GM23338 (cell line): ENCODE data around the gene MED9. TPM values are rescaled to one million over a fixed set of nuclear protein-coding genes. Genes with fewer than 3 reads are reported as not detected.

ENCODE experiments used
- ATAC-seq: fragments of 200-7000 bp; cut with Tn5 transposase; 3 replicates; pipeline ENCODE4 v1.9.1; 2020
- DNase-seq: peaks from one replicate; pipeline ENCODE4 v3.0.0-alpha.2; 2015; ENCODE audit warnings: low spot score
- H2AFZ ChIP-seq: fragments of 200-600 bp; sonication (generic); 2 replicates; pipeline ENCODE4 v1.8.0; 2016; ENCODE audit warnings: antibody characterized with exemption, mild to moderate bottlenecking, moderate library complexity
- H3F3A ChIP-seq: fragments of 200-600 bp; sonication (generic); replicated peaks from 2 replicates; pipeline ENCODE4 v1.8.0; 2017; ENCODE audit warnings: antibody characterized with exemption, mixed run types, low read depth
- H3K27ac ChIP-seq: fragments of 200-600 bp; sonication (generic); 2 replicates; pipeline ENCODE4 v1.6.1; 2016; ENCODE audit warnings: low read depth
- H3K27me3 ChIP-seq: fragments of 200-600 bp; sonication (generic); 2 replicates; pipeline ENCODE4 v1.8.0; 2016; ENCODE audit warnings: mild to moderate bottlenecking, mixed run types, moderate library complexity; ENCODE audit not compliant: insufficient read depth
- H3K36me3 ChIP-seq: fragments of 200-600 bp; sonication (generic); 2 replicates; pipeline ENCODE4 v1.8.0; 2016; ENCODE audit warnings: mild to moderate bottlenecking; ENCODE audit not compliant: insufficient read depth
- H3K4me1 ChIP-seq: fragments of 200-600 bp; sonication (generic); 2 replicates; pipeline ENCODE4 v1.8.0; 2016; ENCODE audit warnings: mild to moderate bottlenecking, moderate library complexity; ENCODE audit not compliant: insufficient read depth
- H3K4me2 ChIP-seq: fragments of 200-600 bp; sonication (generic); 2 replicates; pipeline ENCODE4 v1.7.1; 2017; ENCODE audit warnings: mixed run types
- H3K4me3 ChIP-seq: fragments of 200-600 bp; sonication (generic); 2 replicates; pipeline ENCODE4 v1.6.1; 2016; ENCODE audit warnings: mixed run types
- H3K79me2 ChIP-seq: fragments of 200-600 bp; sonication (generic); replicated peaks from 2 replicates; pipeline ENCODE4 v1.8.0; 2017; ENCODE audit warnings: mild to moderate bottlenecking; ENCODE audit not compliant: insufficient read depth
- H3K9me2 ChIP-seq: fragments of 200-600 bp; sonication (generic); 2 replicates; pipeline ENCODE4 v1.8.0; 2017; ENCODE audit not compliant: insufficient read depth
- H4K20me1 ChIP-seq: fragments of 200-600 bp; sonication (generic); replicated peaks from 2 replicates; pipeline ENCODE4 v1.8.0; 2017; ENCODE audit warnings: mild to moderate bottlenecking; ENCODE audit not compliant: insufficient read depth
- H3K27ac Mint-ChIP-seq: 2 replicates; pipeline ENCODE4 v1.8.0; 2020; ENCODE audit warnings: inconsistent platforms, mild to moderate bottlenecking, moderate library complexity, mixed read lengths
- H3K27me3 Mint-ChIP-seq: 3 replicates; pipeline ENCODE4 v1.8.0; 2022; ENCODE audit warnings: low read depth, mild to moderate bottlenecking, moderate library complexity, mixed read lengths, inconsistent platforms; ENCODE audit not compliant: insufficient read depth, poor library complexity
- H3K36me3 Mint-ChIP-seq: 3 replicates; pipeline ENCODE4 v1.8.0; 2021; ENCODE audit warnings: low read depth, mild to moderate bottlenecking, inconsistent platforms, moderate library complexity, mixed read lengths
- H3K4me1 Mint-ChIP-seq: 3 replicates; pipeline ENCODE4 v1.8.0; 2020; ENCODE audit warnings: mild to moderate bottlenecking, inconsistent platforms, mixed read lengths
- H3K4me3 Mint-ChIP-seq: 3 replicates; pipeline ENCODE4 v1.8.0; 2021; ENCODE audit warnings: moderate library complexity, mild to moderate bottlenecking, inconsistent platforms, mixed read lengths
- H3K9me3 Mint-ChIP-seq: 3 replicates; pipeline ENCODE4 v1.8.0; 2020; ENCODE audit warnings: moderate library complexity, mild to moderate bottlenecking, inconsistent platforms, mixed read lengths
- ETS1 ChIP-seq: IDR thresholded peaks from 2 replicates; pipeline ENCODE4 v1.6.1; 2016; ENCODE audit warnings: antibody characterized with exemption
- EZH2 ChIP-seq: fragments of 200-600 bp; sonication (generic); IDR thresholded peaks from one replicate; pipeline ENCODE4 v1.8.0; 2017; ENCODE audit warnings: antibody characterized with exemption, mild to moderate bottlenecking, low read depth; ENCODE audit not compliant: unreplicated experiment
- POLR2AphosphoS5 ChIP-seq: IDR thresholded peaks from 2 replicates; pipeline ENCODE4 v1.6.1; 2016; ENCODE audit warnings: antibody characterized with exemption, low read depth
- ZNF462 ChIP-seq: fragments of 250-450 bp; sonication (Bioruptor Pico); IDR thresholded peaks from 2 replicates; pipeline ENCODE4 v1.5.0; 2020; ENCODE audit warnings: mild to moderate bottlenecking, moderate library complexity
- polyA plus RNA-seq: library from polyadenylated mRNA; unstranded; fragments of >200 nt; fragmentation: Nextera tagmentation; extraction: Ambion mirVana; gene quantifications from 2 replicates; pipeline ENCODE4 v1.2.1, GENCODE V29; 2016
- total RNA-seq: library from RNA; depleted of rRNA; stranded (reverse); fragments of >200 nt; shearing (Covaris generic); gene quantifications from 2 replicates; pipeline ENCODE4 v1.2.3, GENCODE V29; 2014

MED9 gene
- total and polyA plus RNA-seq, 2 experiments from 2014 or later: 17.3 to 19.9 TPM

GRCh38 chr17:17514993-17515933 is 38.5 kb downstream of the MED9 start:
- Histone ChIP-seq H3K9me2 (no peaks in the 10 kb centered on the region), H3K27me3 (no peaks in the 10 kb centered on the region), H3K4me1 (peaks cover 8% of the 10 kb centered on the region; the same call in 1 of the 2 replicates), H3K36me3 (no peaks in the 10 kb centered on the region), H3K79me2 (no peaks in the 10 kb centered on the region), H2AFZ (no peak overlapping the region), H3F3A (0 out of 2 replicates have a peak, but pooled peaks cover 3% of the 10 kb centered on the region), H3K27ac (peak overlapping the region; percentile 66; the same call in 1 of the 2 replicates), H3K4me3 (peak overlapping the region; percentile 10; the same call in 1 of the 2 replicates), H3K4me2 (0 out of 2 replicates have a peak overlapping the region, but pooled peaks have one; percentile 55), H4K20me1 (no peaks in the 10 kb centered on the region)
- TF ChIP-seq ETS1: no peak
- TF ChIP-seq POLR2AphosphoS5: peak; percentile 19; the same call in 1 of the 2 replicates
- Mint-ChIP-seq H3K27ac (0 out of 2 replicates have a peak overlapping the region, but pooled peaks have one; percentile 40), H3K9me3 (no peaks in the 10 kb centered on the region), H3K4me3 (no peak overlapping the region; the same call in 2 of the 3 replicates), H3K36me3 (no peaks in the 10 kb centered on the region; the same call in 2 of the 3 replicates), H3K4me1 (peaks cover 26% of the 10 kb centered on the region), H3K27me3 (peaks cover 9% of the 10 kb centered on the region)
- ATAC-seq (peak; percentile 86), DNase-seq (peak; percentile 67)

GRCh38 chr17:17515934-17516930 is 39.4 kb downstream of the MED9 start:
- H3K27ac ChIP-seq: no peak overlapping the region
- H4K20me1 ChIP-seq: no peaks in the 10 kb centered on the region

More at GRCh38 chr17:17515934-17516930, 39.4 kb downstream of the MED9 start:
- Histone ChIP-seq H3K4me1 (peaks cover 8% of the 10 kb centered on the region; the same call in 1 of the 2 replicates), H3K27me3 (no peaks in the 10 kb centered on the region), H3K36me3 (no peaks in the 10 kb centered on the region), H2AFZ (no peak overlapping the region), H3F3A (0 out of 2 replicates have a peak, but pooled peaks cover 3% of the 10 kb centered on the region), H3K79me2 (no peaks in the 10 kb centered on the region), H3K9me2 (no peaks in the 10 kb centered on the region), H3K4me3 (no peak overlapping the region), H3K4me2 (no peak overlapping the region)
- no peak for ATAC-seq
- Mint-ChIP-seq H3K4me1 (peaks cover 26% of the 10 kb centered on the region), H3K27me3 (peaks cover 9% of the 10 kb centered on the region), H3K9me3 (no peaks in the 10 kb centered on the region), H3K36me3 (no peaks in the 10 kb centered on the region; the same call in 2 of the 3 replicates), H3K4me3 (no peak overlapping the region; the same call in 2 of the 3 replicates), H3K27ac (peak overlapping the region; percentile 54)
- TF ChIP-seq EZH2 (no peak), ZNF462 (no peak)
- DNase-seq: no peak
